A549 (cell line): Measurements from ENCODE around the gene PID1. TPM values are rescaled to one million over a fixed set of nuclear protein-coding genes. Genes with fewer than 3 reads are reported as not detected.

Source experiments
- ATAC-seq, 2 experiments: fragments of 200-7000 bp in 1 of 2; fragments of >200 bp in 1 of 2; cut with Nextera tagmentation in 1 of 2; cut with Tn5 transposase in 1 of 2; 3 replicates each; pipeline versions ENCODE4 v1.8.0 to v1.9.1; 2018 to 2020; ENCODE audit warnings: mild to moderate bottlenecking in 1 of 2, moderate library complexity in 1 of 2
- CTCF ChIA-PET: fragments of 300-600 bp; sonication (Branson Sonifier 250); formaldehyde crosslinking; extraction: SDS; loops from one replicate; lab custom pipeline; 2021; ENCODE audit warnings: antibody characterized with exemption, inconsistent platforms; lab: Yijun Ruan, JAX
- POLR2A ChIA-PET: fragments of 350-600 bp; formaldehyde crosslinking; extraction: SDS; loops from one replicate; lab custom pipeline; 2021; ENCODE audit warnings: antibody characterized with exemption, inconsistent platforms; lab: Yijun Ruan, JAX
- DNase-seq, 2 experiments: peaks; one replicate each; pipeline versions ENCODE4 v3.0.0 to v3.0.0-alpha.2; 2011 to 2016; ENCODE audit warnings: low read depth in 1 of 2, low spot score in 1 of 2
- FAIRE-seq: peaks from 2 replicates; lab custom pipeline; 2011; peaks lifted over from hg19 to GRCh38; lab: Jason Lieb, UNC
- H3K27ac ChIP-seq, 2 experiments: fragments of >200 bp; sonication (Bioruptor Twin); formaldehyde crosslinking; 3 replicates each; pipeline ENCODE4 v1.5.1; 2016 to 2017
- H3K4me1 ChIP-seq: fragments of >200 bp; sonication (Bioruptor Twin); formaldehyde crosslinking; 3 replicates; pipeline ENCODE4 v1.6.1; 2016
- H3K4me2 ChIP-seq: fragments of >200 bp; sonication (Bioruptor Twin); formaldehyde crosslinking; 3 replicates; pipeline ENCODE4 v1.6.1; 2016
- H3K4me3 ChIP-seq: fragments of >200 bp; sonication (Bioruptor Twin); formaldehyde crosslinking; 3 replicates; pipeline ENCODE4 v1.5.1; 2016
- H3K9me3 ChIP-seq: fragments of >200 bp; sonication (Bioruptor Twin); formaldehyde crosslinking; 3 replicates; pipeline ENCODE4 v1.6.1; 2016
- BHLHE40 ChIP-seq: IDR thresholded peaks from 2 replicates; pipeline ENCODE4 v1.6.1; 2012; ENCODE audit warnings: low read depth, low read length, inconsistent platforms
- CBX8 ChIP-seq: fragments of 200-600 bp; sonication (generic); IDR thresholded peaks from 2 replicates; pipeline ENCODE4 v1.6.1; 2016
- EHF ChIP-seq: fragments of 250-450 bp; sonication (Bioruptor Pico); IDR thresholded peaks from 2 replicates; pipeline ENCODE4 v1.5.0; 2020; ENCODE audit warnings: mild to moderate bottlenecking
- EHMT2 ChIP-seq: fragments of 200-600 bp; sonication (generic); IDR thresholded peaks from 2 replicates; pipeline ENCODE4 v1.6.1; 2016; ENCODE audit warnings: antibody characterized with exemption, low read depth, mild to moderate bottlenecking, moderate library complexity
- EP300 ChIP-seq, 2 experiments: fragments of >200 bp; sonication (Bioruptor Twin); formaldehyde crosslinking; IDR thresholded peaks; 2 replicates in 1 of 2; 3 replicates in 1 of 2; pipeline ENCODE4 v1.6.1; 2016 to 2017
- ESRRA ChIP-seq: fragments of 150-350 bp; IDR thresholded peaks from 2 replicates; pipeline ENCODE4 v1.6.1; 2014; ENCODE audit warnings: mild to moderate bottlenecking, low read length, borderline replicate concordance
- HDAC2 ChIP-seq: fragments of 200-600 bp; sonication (generic); IDR thresholded peaks from 2 replicates; pipeline ENCODE4 v1.6.1; 2016
- HEYL ChIP-seq: fragments of 250-450 bp; sonication (Bioruptor Pico); IDR thresholded peaks from 2 replicates; pipeline ENCODE4 v1.8.0; 2021; ENCODE audit warnings: mild to moderate bottlenecking, moderate library complexity
- HOXB13 ChIP-seq: fragments of 250-450 bp; sonication (Bioruptor Pico); IDR thresholded peaks from 2 replicates; pipeline ENCODE4 v1.5.0; 2020; ENCODE audit warnings: low read depth, mild to moderate bottlenecking, moderate library complexity
- NFE2L2 ChIP-seq: fragments of 150-350 bp; conservative IDR thresholded peaks from 2 replicates; pipeline ENCODE4 v1.6.1; 2014; ENCODE audit warnings: low read length
- POLR2AphosphoS2 ChIP-seq: conservative IDR thresholded peaks from 2 replicates; pipeline ENCODE4 v1.6.1; 2012; ENCODE audit warnings: low read length, improper control_type of control experiment, inconsistent platforms
- RARB ChIP-seq: fragments of 250-450 bp; sonication (Bioruptor Pico); IDR thresholded peaks from 2 replicates; pipeline ENCODE4 v1.8.0; 2021; ENCODE audit warnings: mild to moderate bottlenecking, moderate library complexity
- RCOR1 ChIP-seq: fragments of 150-350 bp; IDR thresholded peaks from 2 replicates; pipeline ENCODE4 v1.6.1; 2014; ENCODE audit warnings: antibody characterized with exemption, low read length, low read depth
- SREBF2 ChIP-seq: fragments of 450-650 bp; IDR thresholded peaks from 2 replicates; pipeline ENCODE4 v1.6.1; 2014; ENCODE audit warnings: mild to moderate bottlenecking, moderate library complexity
- TP53 ChIP-seq: fragments of 250-450 bp; sonication (Bioruptor Pico); IDR thresholded peaks from 2 replicates; pipeline ENCODE4 v1.5.0; 2021; ENCODE audit warnings: mild to moderate bottlenecking, moderate library complexity
- ZNF302 ChIP-seq: fragments of 250-450 bp; sonication (Bioruptor Pico); IDR thresholded peaks from 2 replicates; pipeline ENCODE4 v1.9.0; 2021; ENCODE audit warnings: inconsistent platforms, mild to moderate bottlenecking, moderate library complexity
- WGBS: methylation state at CpG from one replicate; pipeline ENCODE4 v1.1.6; 2017; ENCODE audit errors: missing lambda C conversion rate; 5-methylcytosine and 5-hydroxymethylcytosine counted together
- polyA plus RNA-seq, 4 experiments: library from polyadenylated mRNA; depleted of rRNA in 3 of 4; stranded (reverse); fragments of >200 nt; fragmentation: RNase III in 1 of 4; extraction: RNeasy Plus Mini Kit Qiagen cat#74134 plus additional on column Dnase treatment in 1 of 4; gene quantifications; 2 replicates in 3 of 4; 3 replicates in 1 of 4; pipeline ENCODE4 v1.2.3, GENCODE V29; 2011 to 2017
- TF ChIP-seq, protein P1 (sequence below): fragments of 450-650 bp; IDR thresholded peaks from 2 replicates; pipeline ENCODE4 v1.6.1; 2014; ENCODE audit warnings: antibody characterized with exemption
- TF ChIP-seq, protein P2 (sequence below): fragments of 250-450 bp; sonication (Bioruptor Pico); IDR thresholded peaks from 2 replicates; pipeline ENCODE4 v1.5.0; 2021; ENCODE audit warnings: mild to moderate bottlenecking, moderate library complexity, borderline replicate concordance
- TF ChIP-seq, protein P3 (sequence below): fragments of 250-450 bp; sonication (Bioruptor Pico); IDR thresholded peaks from 2 replicates; pipeline ENCODE4 v1.5.0; 2020; ENCODE audit warnings: low read depth, mild to moderate bottlenecking, moderate library complexity
- TF ChIP-seq, protein P4 (sequence below): fragments of >200 bp; sonication (Bioruptor Twin); formaldehyde crosslinking; IDR thresholded peaks from 3 replicates; pipeline ENCODE4 v1.5.1; 2016
- TF ChIP-seq, protein P5 (sequence below): fragments of >200 bp; sonication (Bioruptor Twin); formaldehyde crosslinking; IDR thresholded peaks from 2 replicates; pipeline ENCODE4 v1.6.1; 2016
- TF ChIP-seq, protein P6 (sequence below): fragments of 150-350 bp; IDR thresholded peaks from 2 replicates; pipeline ENCODE4 v1.6.1; 2014; ENCODE audit warnings: low read depth, mild to moderate bottlenecking, low read length

PID1 gene
- polyA plus RNA-seq, 2 of the 4 experiments (the other 2 are of a cell fraction), result 0.75 to 2.7 TPM

DNA sequence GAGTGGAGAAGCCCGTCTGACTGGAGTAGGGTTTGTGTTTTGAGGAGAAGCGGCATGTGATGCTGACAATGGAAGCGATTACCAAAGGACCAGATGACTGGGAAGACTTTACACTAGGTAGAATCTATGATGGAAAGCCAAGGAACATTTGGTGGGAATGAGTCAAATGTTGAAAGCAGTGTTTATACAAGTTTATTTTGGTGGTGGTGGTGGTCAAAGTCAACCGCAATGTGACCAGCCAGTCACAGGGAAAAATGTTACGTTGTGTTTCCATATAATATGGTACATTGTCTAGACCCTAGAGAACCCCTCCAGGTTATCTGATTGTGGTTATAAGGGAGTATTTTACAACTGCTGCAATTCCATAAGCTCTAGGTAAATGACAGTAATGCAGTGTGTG, 216.8 kb downstream of the PID1 start:
- Histone ChIP-seq H3K4me3 (no peak overlapping the region), H3K4me1 (no peaks in the 10 kb centered on the region), H3K9me3 (no peaks in the 10 kb centered on the region), H3K27ac (no peak overlapping the region), H3K4me2 (no peak overlapping the region)
- POLR2A ChIA-PET, result no interaction called here
- ATAC-seq, result no peak
- no peak for FAIRE-seq
- WGBS, result 21% methylated on average over 5 of the region's 5 CpGs
- DNase-seq, result no peak
- CTCF ChIA-PET, result no interaction called here
- TF ChIP-seq CBX8 (no peak), POLR2AphosphoS2 (no peak), SREBF2 (no peak), EHMT2 (no peak), RARB (no peak), HOXB13 (CRISPR knock-in tag) (no peak), EHF (CRISPR knock-in tag) (no peak), NFE2L2 (no peak), HDAC2 (no peak), ZNF302 (CRISPR knock-in tag) (no peak), BHLHE40 (no peak)
- TF ChIP-seq, protein P1, sequence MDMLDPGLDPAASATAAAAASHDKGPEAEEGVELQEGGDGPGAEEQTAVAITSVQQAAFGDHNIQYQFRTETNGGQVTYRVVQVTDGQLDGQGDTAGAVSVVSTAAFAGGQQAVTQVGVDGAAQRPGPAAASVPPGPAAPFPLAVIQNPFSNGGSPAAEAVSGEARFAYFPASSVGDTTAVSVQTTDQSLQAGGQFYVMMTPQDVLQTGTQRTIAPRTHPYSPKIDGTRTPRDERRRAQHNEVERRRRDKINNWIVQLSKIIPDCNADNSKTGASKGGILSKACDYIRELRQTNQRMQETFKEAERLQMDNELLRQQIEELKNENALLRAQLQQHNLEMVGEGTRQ, result no peak
- TF ChIP-seq, protein P2, sequence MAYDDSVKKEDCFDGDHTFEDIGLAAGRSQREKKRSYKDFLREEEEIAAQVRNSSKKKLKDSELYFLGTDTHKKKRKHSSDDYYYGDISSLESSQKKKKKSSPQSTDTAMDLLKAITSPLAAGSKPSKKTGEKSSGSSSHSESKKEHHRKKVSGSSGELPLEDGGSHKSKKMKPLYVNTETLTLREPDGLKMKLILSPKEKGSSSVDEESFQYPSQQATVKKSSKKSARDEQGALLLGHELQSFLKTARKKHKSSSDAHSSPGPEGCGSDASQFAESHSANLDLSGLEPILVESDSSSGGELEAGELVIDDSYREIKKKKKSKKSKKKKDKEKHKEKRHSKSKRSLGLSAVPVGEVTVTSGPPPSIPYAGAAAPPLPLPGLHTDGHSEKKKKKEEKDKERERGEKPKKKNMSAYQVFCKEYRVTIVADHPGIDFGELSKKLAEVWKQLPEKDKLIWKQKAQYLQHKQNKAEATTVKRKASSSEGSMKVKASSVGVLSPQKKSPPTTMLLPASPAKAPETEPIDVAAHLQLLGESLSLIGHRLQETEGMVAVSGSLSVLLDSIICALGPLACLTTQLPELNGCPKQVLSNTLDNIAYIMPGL (CRISPR knock-in tag), result no peak
- TF ChIP-seq, protein P3, sequence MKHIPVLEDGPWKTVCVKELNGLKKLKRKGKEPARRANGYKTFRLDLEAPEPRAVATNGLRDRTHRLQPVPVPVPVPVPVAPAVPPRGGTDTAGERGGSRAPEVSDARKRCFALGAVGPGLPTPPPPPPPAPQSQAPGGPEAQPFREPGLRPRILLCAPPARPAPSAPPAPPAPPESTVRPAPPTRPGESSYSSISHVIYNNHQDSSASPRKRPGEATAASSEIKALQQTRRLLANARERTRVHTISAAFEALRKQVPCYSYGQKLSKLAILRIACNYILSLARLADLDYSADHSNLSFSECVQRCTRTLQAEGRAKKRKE (CRISPR knock-in tag), result no peak

DNA sequence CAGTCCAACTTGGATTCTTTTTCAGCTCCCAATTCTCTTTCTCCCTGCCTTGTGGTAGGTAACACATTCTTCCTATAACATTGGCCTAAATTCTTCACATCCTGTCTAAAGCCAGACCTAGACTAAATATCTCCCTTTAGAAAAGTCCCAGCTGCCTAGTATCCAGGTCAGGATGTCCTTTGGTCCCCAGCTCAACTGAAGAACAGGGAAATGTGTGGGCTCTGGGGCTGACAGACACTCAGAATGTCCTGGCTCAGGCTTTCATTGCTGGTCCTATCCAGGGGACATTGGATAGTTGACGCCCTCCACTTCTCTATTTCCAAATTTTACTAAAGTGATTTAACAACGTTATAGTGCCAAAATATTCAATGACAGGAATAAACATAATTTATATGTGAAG, 219.3 kb downstream of the PID1 start:
- DNase-seq, result no peak
- Histone ChIP-seq H3K9me3 (no peaks in the 10 kb centered on the region), H3K27ac (no peak overlapping the region), H3K4me1 (no peaks in the 10 kb centered on the region), H3K4me3 (no peak overlapping the region), H3K4me2 (no peak overlapping the region)
- POLR2A ChIA-PET, result no interaction called here
- CTCF ChIA-PET, result interaction anchor here (1.3 kb wide), 1 partner anchor 26 kb away, joined by 3 read pairs; no protein-coding TSS in a partner anchor
- TF ChIP-seq HOXB13 (CRISPR knock-in tag), result no peak
- TF ChIP-seq, protein P4, sequence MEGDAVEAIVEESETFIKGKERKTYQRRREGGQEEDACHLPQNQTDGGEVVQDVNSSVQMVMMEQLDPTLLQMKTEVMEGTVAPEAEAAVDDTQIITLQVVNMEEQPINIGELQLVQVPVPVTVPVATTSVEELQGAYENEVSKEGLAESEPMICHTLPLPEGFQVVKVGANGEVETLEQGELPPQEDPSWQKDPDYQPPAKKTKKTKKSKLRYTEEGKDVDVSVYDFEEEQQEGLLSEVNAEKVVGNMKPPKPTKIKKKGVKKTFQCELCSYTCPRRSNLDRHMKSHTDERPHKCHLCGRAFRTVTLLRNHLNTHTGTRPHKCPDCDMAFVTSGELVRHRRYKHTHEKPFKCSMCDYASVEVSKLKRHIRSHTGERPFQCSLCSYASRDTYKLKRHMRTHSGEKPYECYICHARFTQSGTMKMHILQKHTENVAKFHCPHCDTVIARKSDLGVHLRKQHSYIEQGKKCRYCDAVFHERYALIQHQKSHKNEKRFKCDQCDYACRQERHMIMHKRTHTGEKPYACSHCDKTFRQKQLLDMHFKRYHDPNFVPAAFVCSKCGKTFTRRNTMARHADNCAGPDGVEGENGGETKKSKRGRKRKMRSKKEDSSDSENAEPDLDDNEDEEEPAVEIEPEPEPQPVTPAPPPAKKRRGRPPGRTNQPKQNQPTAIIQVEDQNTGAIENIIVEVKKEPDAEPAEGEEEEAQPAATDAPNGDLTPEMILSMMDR, result no peak
- no peak for TF ChIP-seq HEYL (CRISPR knock-in tag)
- no peak for TF ChIP-seq EHMT2
- no peak for TF ChIP-seq TP53 (CRISPR knock-in tag)
- TF ChIP-seq NFE2L2, result no peak
- TF ChIP-seq, protein P5, sequence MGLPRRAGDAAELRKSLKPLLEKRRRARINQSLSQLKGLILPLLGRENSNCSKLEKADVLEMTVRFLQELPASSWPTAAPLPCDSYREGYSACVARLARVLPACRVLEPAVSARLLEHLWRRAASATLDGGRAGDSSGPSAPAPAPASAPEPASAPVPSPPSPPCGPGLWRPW, result no peak
- TF ChIP-seq RCOR1, result no peak
- TF ChIP-seq EP300 (IDR thresholded peaks at IDR 0.05), result no peak
- TF ChIP-seq ZNF302 (CRISPR knock-in tag), result no peak
- no peak for TF ChIP-seq HDAC2
- TF ChIP-seq, protein P6, sequence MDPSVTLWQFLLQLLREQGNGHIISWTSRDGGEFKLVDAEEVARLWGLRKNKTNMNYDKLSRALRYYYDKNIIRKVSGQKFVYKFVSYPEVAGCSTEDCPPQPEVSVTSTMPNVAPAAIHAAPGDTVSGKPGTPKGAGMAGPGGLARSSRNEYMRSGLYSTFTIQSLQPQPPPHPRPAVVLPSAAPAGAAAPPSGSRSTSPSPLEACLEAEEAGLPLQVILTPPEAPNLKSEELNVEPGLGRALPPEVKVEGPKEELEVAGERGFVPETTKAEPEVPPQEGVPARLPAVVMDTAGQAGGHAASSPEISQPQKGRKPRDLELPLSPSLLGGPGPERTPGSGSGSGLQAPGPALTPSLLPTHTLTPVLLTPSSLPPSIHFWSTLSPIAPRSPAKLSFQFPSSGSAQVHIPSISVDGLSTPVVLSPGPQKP, result no peak
- no peak for TF ChIP-seq ESRRA
- TF ChIP-seq SREBF2, result no peak
- WGBS, result 13% methylated on average over 2 of the region's 2 CpGs
- FAIRE-seq, result no peak
- ATAC-seq, result no peak
